ENCODE results near the gene STX7. TPM values are rescaled to one million over a fixed set of nuclear protein-coding genes. Genes with fewer than 3 reads are reported as not detected.

Gene STX7
- total RNA-seq, 1 donor from 2014 or later: 10.4 TPM

DNA sequence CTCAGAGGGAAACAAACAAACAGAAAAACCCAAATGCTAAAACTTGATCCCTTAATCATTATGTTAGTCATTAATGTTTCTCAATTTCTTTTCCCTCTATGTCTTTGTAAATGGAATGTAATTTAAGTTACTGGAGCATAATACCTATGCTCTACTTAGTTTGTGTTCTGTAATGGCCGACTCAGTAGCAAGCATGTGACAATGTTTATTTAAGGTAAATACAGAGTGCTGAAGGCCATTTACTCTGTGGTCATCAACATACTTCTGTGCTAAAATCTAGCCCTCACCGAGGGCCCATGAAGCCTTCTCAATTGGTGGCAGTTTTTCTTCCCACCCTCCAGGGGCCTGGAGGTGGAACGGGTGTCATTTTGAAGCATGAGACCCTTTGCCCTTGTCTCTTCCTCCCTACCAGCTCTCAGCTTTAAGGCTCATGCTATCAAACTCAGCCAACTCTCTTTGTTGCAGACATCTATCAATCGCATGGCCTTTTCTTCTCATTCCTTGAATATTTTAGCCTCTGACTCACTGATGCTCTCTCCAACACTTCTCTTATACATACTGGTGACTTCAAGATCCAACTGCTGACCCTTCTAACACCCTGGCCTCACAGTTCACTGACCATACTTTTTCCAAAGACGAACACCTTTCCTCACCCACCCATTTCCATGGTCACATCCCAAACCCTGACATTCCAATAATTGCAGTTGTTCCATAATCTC lies 48.2 kb downstream of the STX7 start:
- Histone ChIP-seq H3K4me3 (ENCODE audit: low read length in 3 of 3) (no peak overlapping the region), H3K27me3 (ENCODE audit: control insufficient read depth in 3 of 3, insufficient read depth in 3 of 3, low read length in 3 of 3) (no peaks in the 10 kb centered on the region), H3K4me1 (ENCODE audit: control insufficient read depth in 3 of 3, insufficient read depth in 3 of 3, low read length in 3 of 3) (no peaks in the 10 kb centered on the region), H3K9me3 (ENCODE audit: control insufficient read depth in 3 of 3, low read length in 3 of 3) (no peaks in the 10 kb centered on the region), H3K36me3 (ENCODE audit: control insufficient read depth in 3 of 3, insufficient read depth in 3 of 3, low read length in 3 of 3) (peaks cover 16 to 76% (median 61%) of the 10 kb centered on the region in 3 donors), H3K27ac (ENCODE audit: low read depth, low read length) (no peak overlapping the region), H3K9ac (ENCODE audit: low read depth in 1 of 3, low read length in 3 of 3) (no peak overlapping the region)

DNA sequence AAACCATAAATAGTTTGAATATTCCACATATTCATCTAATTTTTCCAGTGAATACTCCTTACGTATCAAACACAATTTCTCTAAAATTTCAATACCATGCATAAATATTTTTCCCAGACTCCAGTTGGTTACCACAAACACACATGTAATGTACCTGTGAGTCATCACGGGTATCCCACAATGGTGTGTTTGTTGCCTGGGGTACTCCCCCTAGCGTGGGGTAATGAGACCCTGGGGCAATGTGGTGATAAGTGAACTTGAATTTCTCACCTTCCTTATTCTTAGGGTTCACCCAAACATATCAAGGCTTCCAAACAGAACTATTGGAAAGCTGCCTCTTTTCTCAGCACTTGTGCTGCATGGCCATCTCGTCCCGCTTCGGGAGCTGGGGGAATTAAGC lies 51.0 kb downstream of the STX7 start:
- Histone ChIP-seq H3K9me3 (ENCODE audit: control insufficient read depth in 3 of 3, low read length in 3 of 3) (no peaks in the 10 kb centered on the region), H3K27me3 (ENCODE audit: control insufficient read depth in 3 of 3, insufficient read depth in 3 of 3, low read length in 3 of 3) (no peaks in the 10 kb centered on the region), H3K36me3 (ENCODE audit: control insufficient read depth in 3 of 3, insufficient read depth in 3 of 3, low read length in 3 of 3) (peaks cover 24 to 71% (median 57%) of the 10 kb centered on the region in 3 donors), H3K4me1 (ENCODE audit: control insufficient read depth in 3 of 3, insufficient read depth in 3 of 3, low read length in 3 of 3) (no peaks in the 10 kb centered on the region), H3K27ac (ENCODE audit: low read depth, low read length) (no peak overlapping the region), H3K9ac (ENCODE audit: low read depth in 1 of 3, low read length in 3 of 3) (no peak overlapping the region), H3K4me3 (ENCODE audit: low read length in 3 of 3) (no peak overlapping the region)

DNA sequence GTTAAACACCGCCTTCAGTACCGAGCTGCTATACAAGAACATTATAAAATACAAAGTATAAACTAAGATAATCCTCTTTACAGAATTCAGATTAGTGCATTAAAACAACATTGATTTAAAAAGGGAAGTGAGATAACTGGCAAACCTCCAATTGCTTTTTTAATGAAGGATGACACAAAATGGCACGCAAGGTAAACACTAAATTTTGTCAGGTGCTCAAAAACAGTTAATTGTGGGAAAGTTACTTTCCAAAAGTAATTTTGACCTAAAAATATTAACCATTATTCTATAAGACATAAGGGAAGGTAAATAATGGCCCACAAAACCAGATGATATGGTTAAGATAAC lies 53.3 kb downstream of the STX7 start:
- Histone ChIP-seq H3K27me3 (ENCODE audit: control insufficient read depth in 3 of 3, insufficient read depth in 3 of 3, low read length in 3 of 3) (no peaks in the 10 kb centered on the region), H3K4me1 (ENCODE audit: control insufficient read depth in 3 of 3, insufficient read depth in 3 of 3, low read length in 3 of 3) (no peaks in the 10 kb centered on the region), H3K27ac (ENCODE audit: low read depth, low read length) (no peak overlapping the region), H3K9me3 (ENCODE audit: control insufficient read depth in 3 of 3, low read length in 3 of 3) (no peaks in the 10 kb centered on the region), H3K9ac (ENCODE audit: low read depth in 1 of 3, low read length in 3 of 3) (no peak overlapping the region), H3K36me3 (ENCODE audit: control insufficient read depth in 3 of 3, insufficient read depth in 3 of 3, low read length in 3 of 3) (peaks cover 24 to 53% (median 50%) of the 10 kb centered on the region in 3 donors), H3K4me3 (ENCODE audit: low read length in 3 of 3) (no peak overlapping the region)

DNA sequence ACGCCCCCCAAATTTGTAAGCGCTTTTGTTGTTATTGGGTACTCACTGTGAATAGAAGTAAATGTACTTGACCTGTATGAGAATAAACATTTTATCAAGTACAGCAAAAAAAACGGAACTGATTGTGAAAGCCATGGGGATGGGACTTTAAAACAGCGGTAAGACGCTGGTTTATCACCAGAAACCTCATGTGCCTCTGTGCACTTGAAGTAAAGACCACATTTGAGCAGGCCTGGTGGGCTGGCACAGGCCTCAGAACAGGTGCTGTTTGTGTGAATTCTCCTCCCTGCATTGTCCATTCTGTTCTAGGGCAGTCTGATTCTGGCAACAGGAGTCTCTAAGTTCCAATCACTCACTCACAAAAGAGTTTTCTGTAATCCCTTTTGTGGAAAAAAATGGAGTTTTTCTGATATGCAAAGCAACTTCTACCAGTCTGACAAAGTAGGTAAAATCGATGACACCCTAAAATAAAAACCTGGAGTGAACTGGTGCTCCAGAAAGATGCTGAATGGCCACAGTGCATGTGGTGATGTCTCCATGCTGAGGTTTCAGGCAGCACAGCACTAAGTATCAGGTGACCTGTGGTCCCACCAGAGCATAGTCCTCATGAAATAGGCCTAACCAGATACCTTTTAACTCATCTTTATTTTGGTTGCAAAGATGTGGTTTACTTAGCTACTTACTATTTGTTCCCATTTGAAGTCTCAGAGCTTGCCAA lies 53.9 kb downstream of the STX7 start:
- no peak overlapping the region for H3K27ac ChIP-seq (ENCODE audit: low read depth, low read length)
- H3K27me3 ChIP-seq (ENCODE audit: control insufficient read depth in 3 of 3, insufficient read depth in 3 of 3, low read length in 3 of 3): no peaks in the 10 kb centered on the region
- H3K9me3 ChIP-seq (ENCODE audit: control insufficient read depth in 3 of 3, low read length in 3 of 3): no peaks in the 10 kb centered on the region
- H3K9ac ChIP-seq (ENCODE audit: low read depth in 1 of 3, low read length in 3 of 3): no peak overlapping the region
- H3K36me3 ChIP-seq (ENCODE audit: control insufficient read depth in 3 of 3, insufficient read depth in 3 of 3, low read length in 3 of 3): peaks cover 24 to 48% (median 47%) of the 10 kb centered on the region in 3 donors
- H3K4me1 ChIP-seq (ENCODE audit: control insufficient read depth in 3 of 3, insufficient read depth in 3 of 3, low read length in 3 of 3): no peaks in the 10 kb centered on the region
- no peak overlapping the region for H3K4me3 ChIP-seq (ENCODE audit: low read length in 3 of 3)

DNA sequence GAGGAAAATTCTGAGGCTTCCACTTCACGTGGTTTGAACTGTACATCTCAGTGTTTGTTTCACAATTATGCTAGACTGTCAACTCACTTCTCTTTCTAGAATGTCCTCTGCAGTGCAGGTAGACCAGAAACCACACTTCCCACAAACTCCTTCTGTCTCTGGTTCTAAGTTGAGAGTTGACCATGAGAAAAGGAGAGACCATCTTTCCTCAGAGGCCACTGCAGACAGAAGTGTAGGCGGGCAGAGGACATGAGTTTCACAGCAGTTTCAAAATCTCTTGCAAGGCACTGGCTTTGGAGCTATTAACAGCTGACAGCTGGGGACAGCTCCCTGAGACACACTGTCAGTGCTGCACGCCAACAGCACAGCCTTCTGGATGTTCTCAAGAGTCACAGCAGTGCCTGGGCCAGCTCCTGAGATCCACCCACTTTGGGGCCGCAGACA lies 56.2 kb downstream of the STX7 start:
- H3K36me3 ChIP-seq (ENCODE audit: control insufficient read depth in 3 of 3, insufficient read depth in 3 of 3, low read length in 3 of 3): peaks cover 13 to 31% (median 24%) of the 10 kb centered on the region in 3 donors

DNA sequence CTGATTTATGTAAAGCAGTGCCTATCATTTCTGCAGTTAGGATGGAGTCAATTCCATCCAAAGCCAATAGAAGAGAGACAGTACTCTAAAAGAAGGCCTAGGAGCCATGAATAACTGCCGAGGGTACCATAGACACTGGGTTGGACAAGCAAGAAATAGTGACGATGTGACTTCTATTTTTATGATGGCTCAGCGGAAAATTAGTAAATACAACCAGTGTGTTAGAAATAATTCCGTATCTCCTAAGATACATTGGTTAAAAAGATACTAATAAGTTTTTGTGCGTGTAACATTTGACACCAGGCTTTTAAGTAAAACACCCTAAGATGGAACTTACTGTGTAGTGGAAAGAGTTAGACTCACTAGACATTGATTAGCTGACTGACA lies 66.1 kb downstream of the STX7 start:
- no peak overlapping the region for H3K4me3 ChIP-seq (ENCODE audit: low read length in 3 of 3)
- H3K4me1 ChIP-seq (ENCODE audit: control insufficient read depth in 3 of 3, insufficient read depth in 3 of 3, low read length in 3 of 3): no peaks in the 10 kb centered on the region
- H3K27me3 ChIP-seq (ENCODE audit: control insufficient read depth in 3 of 3, insufficient read depth in 3 of 3, low read length in 3 of 3): no peaks in the 10 kb centered on the region
- no peak overlapping the region for H3K9ac ChIP-seq (ENCODE audit: low read depth in 1 of 3, low read length in 3 of 3)
- peaks cover 0 to under 1% (median 0%) of the 10 kb centered on the region in 3 donors for H3K9me3 ChIP-seq (ENCODE audit: control insufficient read depth in 3 of 3, low read length in 3 of 3)
- no peaks in the 10 kb centered on the region for H3K36me3 ChIP-seq (ENCODE audit: control insufficient read depth in 3 of 3, insufficient read depth in 3 of 3, low read length in 3 of 3)
- H3K27ac ChIP-seq (ENCODE audit: low read depth, low read length): no peak overlapping the region

More for the DNA sequence above, 56.2 kb downstream of the STX7 start:
- Histone ChIP-seq H3K27ac (ENCODE audit: low read depth, low read length) (no peak overlapping the region), H3K4me3 (ENCODE audit: low read length in 3 of 3) (no peak overlapping the region), H3K9me3 (ENCODE audit: control insufficient read depth in 3 of 3, low read length in 3 of 3) (no peaks in the 10 kb centered on the region), H3K4me1 (ENCODE audit: control insufficient read depth in 3 of 3, insufficient read depth in 3 of 3, low read length in 3 of 3) (no peaks in the 10 kb centered on the region), H3K27me3 (ENCODE audit: control insufficient read depth in 3 of 3, insufficient read depth in 3 of 3, low read length in 3 of 3) (no peaks in the 10 kb centered on the region), H3K9ac (ENCODE audit: low read depth in 1 of 3, low read length in 3 of 3) (no peak overlapping the region)

DNA sequence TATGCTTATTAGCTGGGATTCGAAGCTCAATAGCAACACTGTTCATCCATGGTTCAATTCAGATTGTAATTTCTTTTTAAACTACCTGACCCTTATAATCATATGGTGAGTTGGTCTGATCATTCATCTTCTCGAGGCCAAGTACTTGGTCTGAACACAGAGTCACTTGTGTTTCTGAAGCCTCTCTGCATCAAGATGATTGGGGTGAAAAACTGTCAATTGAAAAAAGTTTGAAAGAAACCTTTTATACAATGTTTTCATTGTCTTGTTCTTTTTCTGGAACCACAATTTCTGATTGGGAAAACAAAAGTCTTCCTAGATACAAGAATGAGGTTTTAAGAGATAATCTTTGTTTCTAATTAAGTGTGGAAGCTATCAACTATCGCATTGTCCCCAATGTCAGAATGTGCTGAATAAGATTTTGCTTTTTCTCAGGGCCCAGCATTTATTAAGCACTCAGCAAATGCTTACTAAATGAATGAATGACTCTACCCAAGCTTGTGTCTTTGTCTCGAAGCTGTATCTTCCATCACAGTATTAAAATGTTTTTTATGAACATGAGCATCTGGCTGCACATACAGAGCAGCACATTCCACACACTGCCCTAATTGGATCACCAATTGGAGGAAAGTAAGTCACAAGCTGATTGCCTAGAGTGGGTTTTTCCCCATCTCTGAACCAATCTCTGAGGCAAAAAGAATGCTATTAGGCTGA lies 66.6 kb downstream of the STX7 start:
- H3K36me3 ChIP-seq (ENCODE audit: control insufficient read depth in 3 of 3, insufficient read depth in 3 of 3, low read length in 3 of 3): no peaks in the 10 kb centered on the region
- no peaks in the 10 kb centered on the region for H3K4me1 ChIP-seq (ENCODE audit: control insufficient read depth in 3 of 3, insufficient read depth in 3 of 3, low read length in 3 of 3)
- H3K4me3 ChIP-seq (ENCODE audit: low read length in 3 of 3): no peak overlapping the region
- H3K27ac ChIP-seq (ENCODE audit: low read depth, low read length): no peak overlapping the region
- no peak overlapping the region for H3K9ac ChIP-seq (ENCODE audit: low read depth in 1 of 3, low read length in 3 of 3)
- no peaks in the 10 kb centered on the region for H3K27me3 ChIP-seq (ENCODE audit: control insufficient read depth in 3 of 3, insufficient read depth in 3 of 3, low read length in 3 of 3)
- peaks cover 0 to 5% (median 0%) of the 10 kb centered on the region in 3 donors for H3K9me3 ChIP-seq (ENCODE audit: control insufficient read depth in 3 of 3, low read length in 3 of 3)

DNA sequence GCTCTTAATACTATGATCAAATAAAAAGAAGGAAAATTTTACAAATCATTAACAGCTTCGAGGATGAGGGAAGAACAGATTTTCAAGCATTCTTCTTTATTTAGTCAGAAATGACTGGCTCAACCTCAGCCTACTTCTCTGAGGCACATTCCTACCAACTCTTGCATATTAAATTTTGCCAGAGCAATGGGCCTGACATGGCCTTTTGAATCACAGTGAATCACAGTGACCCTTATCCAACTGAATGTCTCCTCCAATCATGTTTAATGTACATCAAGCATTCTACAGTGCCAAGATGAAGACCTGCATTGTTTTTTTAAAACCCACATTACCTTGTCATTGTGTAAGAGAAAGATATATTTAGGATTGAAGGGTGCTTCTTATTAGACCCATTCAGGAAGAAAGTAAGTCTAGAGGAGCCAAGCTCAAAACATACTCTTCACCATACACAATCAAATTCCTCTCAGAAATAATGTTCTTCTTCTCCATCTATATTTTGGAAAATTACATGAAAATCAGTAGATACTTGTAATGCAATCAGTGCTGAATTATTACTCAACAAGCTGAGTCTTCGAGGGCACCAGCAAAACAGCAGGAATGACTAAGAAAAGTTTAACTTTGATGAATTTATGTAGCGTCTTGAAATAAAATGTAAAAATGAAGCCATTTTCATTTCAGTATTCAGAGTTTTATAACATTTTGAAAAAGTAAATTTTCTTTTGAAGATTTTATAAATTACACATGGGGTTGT lies 67.5 kb downstream of the STX7 start:
- Histone ChIP-seq H3K9ac (ENCODE audit: low read depth in 1 of 3, low read length in 3 of 3) (no peak overlapping the region), H3K9me3 (ENCODE audit: control insufficient read depth in 3 of 3, low read length in 3 of 3) (peaks cover 0 to 5% (median 0%) of the 10 kb centered on the region in 3 donors), H3K27me3 (ENCODE audit: control insufficient read depth in 3 of 3, insufficient read depth in 3 of 3, low read length in 3 of 3) (no peaks in the 10 kb centered on the region), H3K4me1 (ENCODE audit: control insufficient read depth in 3 of 3, insufficient read depth in 3 of 3, low read length in 3 of 3) (no peaks in the 10 kb centered on the region), H3K27ac (ENCODE audit: low read depth, low read length) (no peak overlapping the region), H3K36me3 (ENCODE audit: control insufficient read depth in 3 of 3, insufficient read depth in 3 of 3, low read length in 3 of 3) (no peaks in the 10 kb centered on the region), H3K4me3 (ENCODE audit: low read length in 3 of 3) (no peak overlapping the region)

DNA sequence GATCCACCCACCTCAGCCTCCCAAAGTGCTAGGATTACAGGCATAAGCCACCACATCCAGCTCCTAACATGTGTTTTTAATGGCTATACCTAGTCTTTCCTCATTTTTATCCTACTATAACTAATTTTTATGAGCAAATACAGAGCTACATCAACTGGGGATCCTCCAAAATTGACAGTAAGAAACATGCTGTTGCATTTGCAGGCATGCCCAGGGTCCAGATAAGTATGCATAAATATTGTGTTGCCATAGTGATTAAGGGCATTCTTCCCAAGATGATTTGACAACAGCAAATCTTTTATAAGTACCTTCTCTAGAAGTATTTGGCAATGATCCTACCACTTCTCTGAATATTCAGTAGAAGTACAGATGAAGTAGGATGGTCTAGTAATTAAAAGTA lies 69.7 kb downstream of the STX7 start:
- Histone ChIP-seq H3K9ac (ENCODE audit: low read depth in 1 of 3, low read length in 3 of 3) (no peak overlapping the region), H3K27me3 (ENCODE audit: control insufficient read depth in 3 of 3, insufficient read depth in 3 of 3, low read length in 3 of 3) (no peaks in the 10 kb centered on the region), H3K27ac (ENCODE audit: low read depth, low read length) (no peak overlapping the region), H3K4me1 (ENCODE audit: control insufficient read depth in 3 of 3, insufficient read depth in 3 of 3, low read length in 3 of 3) (no peaks in the 10 kb centered on the region), H3K9me3 (ENCODE audit: control insufficient read depth in 3 of 3, low read length in 3 of 3) (peaks cover 0 to 5% (median 0%) of the 10 kb centered on the region in 3 donors), H3K36me3 (ENCODE audit: control insufficient read depth in 3 of 3, insufficient read depth in 3 of 3, low read length in 3 of 3) (no peaks in the 10 kb centered on the region), H3K4me3 (ENCODE audit: low read length in 3 of 3) (no peak overlapping the region)
